Heart left ventricle (tissue), 13 donors: ENCODE results near the gene RGL2.

ENCODE experiments used
- POLR2A ChIP-seq, 2 donors: fragments of 450-650 bp; IDR thresholded peaks; one replicate each; pipeline ENCODE4 v1.6.1; 2017; ENCODE audit warnings: antibody characterized with exemption in 2 of 2, mild to moderate bottlenecking in 2 of 2, moderate library complexity in 2 of 2
- TF ChIP-seq, protein P1 (sequence below), 12 donors: fragments of 200-600 bp; sonication (generic) in 4 of 12; IDR thresholded peaks; one replicate each; pipeline versions ENCODE4 v1.5.0 to v1.8.0; 2018 to 2022; ENCODE audit warnings: antibody characterized with exemption in 12 of 12, mild to moderate bottlenecking in 5 of 12
- donor health status: ischemic (EF 13 %, LVEDD 7.1; RV severe dilation, severe dysfunction).
- donor health status: DM: no; HTN: yes; CAD: no.
- donor health status: DM: no; HTN: no; CAD: no.
- donor health status: ischemic (EF 25% LVEDD 6.9; RV normal size, moderate dysfunction).
- donor health status: ischemic (EF 25% LVEDD 5.7; RV mildly dilated, moderate dysfunction).
- donor health status: ischemic (EF 35%, LVEDD 5.7; RV mildly dilated, moderate dysfunction).
- donor health status: nonischemic (EF 11% LVEDD 7.7; RV severe dilation, severe dysfunction).
- donor health status: DM: yes; HTN: yes; CAD: no.
- donor health status: PGD.
- donor health status: ischemic (EF 29% LVEDD 5.4; RV normal size, mild dysfunction).
- donor health status: nonischemic (EF 23%, LVEDD 6.1; RV moderate dilation, normal function).

- TF ChIP-seq, protein P1, sequence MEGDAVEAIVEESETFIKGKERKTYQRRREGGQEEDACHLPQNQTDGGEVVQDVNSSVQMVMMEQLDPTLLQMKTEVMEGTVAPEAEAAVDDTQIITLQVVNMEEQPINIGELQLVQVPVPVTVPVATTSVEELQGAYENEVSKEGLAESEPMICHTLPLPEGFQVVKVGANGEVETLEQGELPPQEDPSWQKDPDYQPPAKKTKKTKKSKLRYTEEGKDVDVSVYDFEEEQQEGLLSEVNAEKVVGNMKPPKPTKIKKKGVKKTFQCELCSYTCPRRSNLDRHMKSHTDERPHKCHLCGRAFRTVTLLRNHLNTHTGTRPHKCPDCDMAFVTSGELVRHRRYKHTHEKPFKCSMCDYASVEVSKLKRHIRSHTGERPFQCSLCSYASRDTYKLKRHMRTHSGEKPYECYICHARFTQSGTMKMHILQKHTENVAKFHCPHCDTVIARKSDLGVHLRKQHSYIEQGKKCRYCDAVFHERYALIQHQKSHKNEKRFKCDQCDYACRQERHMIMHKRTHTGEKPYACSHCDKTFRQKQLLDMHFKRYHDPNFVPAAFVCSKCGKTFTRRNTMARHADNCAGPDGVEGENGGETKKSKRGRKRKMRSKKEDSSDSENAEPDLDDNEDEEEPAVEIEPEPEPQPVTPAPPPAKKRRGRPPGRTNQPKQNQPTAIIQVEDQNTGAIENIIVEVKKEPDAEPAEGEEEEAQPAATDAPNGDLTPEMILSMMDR (IDR thresholded peaks at IDR 0.05) = no peak
- no peak for TF ChIP-seq POLR2A (IDR thresholded peaks at IDR 0.05)
These were observed 34.7 kb downstream of the RGL2 start for GRCh38 chr6:33264015-33264414.
